H1 (cell line): ENCODE results near the gene LIN28B. TPM values are rescaled to one million over a fixed set of nuclear protein-coding genes. Genes with fewer than 3 reads are reported as not detected.

Experiments used
- CTCF ChIA-PET: fragments of 300-600 bp; sonication (Branson Sonifier 250); formaldehyde crosslinking; loops from one replicate; lab custom pipeline; 2021; ENCODE audit not compliant: partially characterized antibody; lab: Charles Lee
- POLR2A ChIA-PET: fragments of 300-600 bp; sonication (Branson Sonifier 250); formaldehyde crosslinking; loops from one replicate; lab custom pipeline; 2021; ENCODE audit warnings: inconsistent platforms; ENCODE audit not compliant: partially characterized antibody; lab: Charles Lee
- DNase-seq, 2 experiments: peaks; one replicate each; pipeline versions ENCODE4 v3.0.0 to v3.0.0-alpha.2; 2010 to 2022; ENCODE audit warnings: low spot score in 2 of 2, low read depth in 1 of 2, mixed read lengths in 1 of 2
- FAIRE-seq: peaks from 2 replicates; lab custom pipeline; 2011; peaks lifted over from hg19 to GRCh38; lab: Jason Lieb, UNC
- H2AFZ ChIP-seq: 2 replicates; pipeline ENCODE4 v1.8.1; 2012; ENCODE audit warnings: low read length, inconsistent platforms
- H2AK5ac ChIP-seq: 2 replicates; pipeline ENCODE4 v1.6.1; 2013; ENCODE audit warnings: low read depth, low read length
- H2BK120ac ChIP-seq: replicated peaks from 2 replicates; pipeline ENCODE3; 2013; ENCODE audit warnings: low read depth, low read length, inconsistent platforms
- H2BK12ac ChIP-seq: 2 replicates; pipeline ENCODE4 v1.6.1; 2013; ENCODE audit warnings: low read depth, low read length
- H2BK15ac ChIP-seq: 2 replicates; pipeline ENCODE4 v1.6.1; 2013; ENCODE audit warnings: low read length
- H2BK20ac ChIP-seq: 2 replicates; pipeline ENCODE4 v1.6.1; 2013; ENCODE audit warnings: low read length
- H2BK5ac ChIP-seq: 2 replicates; pipeline ENCODE4 v1.6.1; 2013; ENCODE audit warnings: low read depth, low read length
- H3K14ac ChIP-seq: 2 replicates; pipeline ENCODE4 v1.6.1; 2013; ENCODE audit warnings: inconsistent platforms; ENCODE audit not compliant: insufficient read length
- H3K18ac ChIP-seq: 2 replicates; pipeline ENCODE4 v1.6.1; 2013; ENCODE audit warnings: low read length; ENCODE audit errors: extremely low read depth
- H3K23ac ChIP-seq: 2 replicates; pipeline ENCODE4 v1.6.1; 2013; ENCODE audit warnings: inconsistent platforms; ENCODE audit not compliant: insufficient read length
- H3K23me2 ChIP-seq: 2 replicates; pipeline ENCODE4 v1.6.1; 2013; ENCODE audit warnings: low read depth, low read length
- H3K27ac ChIP-seq: 2 replicates; pipeline ENCODE4 v1.6.1; 2011; ENCODE audit warnings: low read depth, low read length, inconsistent platforms
- H3K27me3 ChIP-seq, 4 experiments: replicated peaks in 1 of 4; 1 replicate in 1 of 4; 2 replicates in 3 of 4; pipeline versions ENCODE4 v1.6.1 to v1.8.1; 2011 to 2013; ENCODE audit warnings: low read length in 3 of 4, mild to moderate bottlenecking in 3 of 4, inconsistent platforms in 2 of 4, mixed read lengths in 2 of 4, moderate library complexity in 1 of 4; ENCODE audit not compliant: control insufficient read depth in 3 of 4, insufficient read depth in 3 of 4; ENCODE audit errors: extremely low read depth in 1 of 4
- H3K36me3 ChIP-seq, 4 experiments: 2 replicates each; pipeline versions ENCODE4 v1.6.1 to v1.8.1; 2011 to 2013; ENCODE audit warnings: mild to moderate bottlenecking in 4 of 4, low read length in 3 of 4, moderate library complexity in 2 of 4, control low read depth in 1 of 4, inconsistent platforms in 1 of 4; ENCODE audit not compliant: insufficient read depth in 4 of 4, control insufficient read depth in 2 of 4
- H3K4ac ChIP-seq: replicated peaks from 2 replicates; pipeline ENCODE3; 2013; ENCODE audit warnings: low read length, low read depth, mixed read lengths, inconsistent platforms; ENCODE audit not compliant: insufficient read length
- H3K4me1 ChIP-seq, 4 experiments: replicated peaks in 1 of 4; 1 replicate in 1 of 4; 2 replicates in 3 of 4; pipeline versions ENCODE4 v1.6.1 to v1.8.1; 2011 to 2013; ENCODE audit warnings: low read length in 3 of 4, inconsistent platforms in 2 of 4, mixed read lengths in 1 of 4; ENCODE audit not compliant: insufficient read depth in 4 of 4, control insufficient read depth in 3 of 4
- H3K4me2 ChIP-seq, 2 experiments: 2 replicates each; pipeline versions ENCODE4 v1.6.1 to v1.8.1; 2011 to 2013; ENCODE audit warnings: low read depth in 2 of 2, low read length in 2 of 2, control low read depth in 1 of 2, inconsistent platforms in 1 of 2, mild to moderate bottlenecking in 1 of 2; ENCODE audit not compliant: insufficient read depth in 1 of 2
- H3K4me3 ChIP-seq, 4 experiments: fragments of 200-600, 300-600 bp in 1 of 4; sonication (generic), shearing (Covaris generic), sonication (Bioruptor Twin) in 1 of 4; 2 replicates each; pipeline versions ENCODE4 v1.5.1 to v1.8.1; 2011 to 2016; ENCODE audit warnings: low read length in 4 of 4, low read depth in 3 of 4, control low read depth in 2 of 4, inconsistent platforms in 2 of 4, mild to moderate bottlenecking in 2 of 4, mixed read lengths in 1 of 4, moderate library complexity in 1 of 4; ENCODE audit not compliant: insufficient read depth in 2 of 4; ENCODE audit errors: extremely low read depth in 1 of 4
- H3K56ac ChIP-seq: replicated peaks from 2 replicates; pipeline ENCODE3; 2013; ENCODE audit warnings: low read depth, mild to moderate bottlenecking, mixed read lengths, low read length, inconsistent platforms; ENCODE audit not compliant: insufficient read length
- H3K79me1 ChIP-seq: 2 replicates; pipeline ENCODE4 v1.6.1; 2013; ENCODE audit warnings: low read depth, low read length, control low read depth
- H3K79me2 ChIP-seq, 2 experiments: 2 replicates each; pipeline versions ENCODE4 v1.6.1 to v1.8.1; 2012 to 2013; ENCODE audit warnings: low read length in 2 of 2, mild to moderate bottlenecking in 2 of 2, inconsistent platforms in 1 of 2; ENCODE audit not compliant: insufficient read depth in 2 of 2, control insufficient read depth in 1 of 2
- H3K9ac ChIP-seq, 4 experiments: replicated peaks in 1 of 4; 1 replicate in 1 of 4; 2 replicates in 3 of 4; pipeline versions ENCODE4 v1.6.1 to v1.8.1; 2011 to 2013; ENCODE audit warnings: low read depth in 3 of 4, low read length in 3 of 4, control low read depth in 2 of 4, mild to moderate bottlenecking in 2 of 4, moderate library complexity in 2 of 4, inconsistent platforms in 1 of 4; ENCODE audit errors: extremely low read depth in 1 of 4
- H3K9me3 ChIP-seq, 2 experiments: 2 replicates each; pipeline versions ENCODE4 v1.6.1 to v1.8.1; 2012 to 2013; ENCODE audit warnings: mild to moderate bottlenecking in 2 of 2, moderate library complexity in 2 of 2, control low read depth in 1 of 2, inconsistent platforms in 1 of 2, low read depth in 1 of 2, low read length in 1 of 2, mixed read lengths in 1 of 2; ENCODE audit not compliant: insufficient read depth in 2 of 2
- H4K20me1 ChIP-seq, 2 experiments: replicated peaks in 1 of 2; 2 replicates each; pipeline versions ENCODE3 to v1.8.1; 2011 to 2013; ENCODE audit warnings: inconsistent platforms in 2 of 2, low read length in 2 of 2, mild to moderate bottlenecking in 1 of 2; ENCODE audit not compliant: insufficient read depth in 2 of 2, control insufficient read depth in 1 of 2
- H4K5ac ChIP-seq: 2 replicates; pipeline ENCODE4 v1.6.1; 2013; ENCODE audit warnings: low read length, low read depth, mixed read lengths, inconsistent platforms; ENCODE audit not compliant: insufficient read length
- H4K8ac ChIP-seq: 2 replicates; pipeline ENCODE4 v1.8.0; 2013; ENCODE audit warnings: mild to moderate bottlenecking, moderate library complexity, low read length, inconsistent platforms; ENCODE audit not compliant: insufficient read depth; ENCODE audit errors: extremely low read depth
- H4K91ac ChIP-seq: replicated peaks from 2 replicates; pipeline ENCODE3; 2013; ENCODE audit warnings: low read length, mixed read lengths, inconsistent platforms; ENCODE audit not compliant: insufficient read length
- BRCA1 ChIP-seq: IDR thresholded peaks from 2 replicates; pipeline ENCODE4 v1.6.1; 2012; ENCODE audit warnings: low read depth, low read length, improper control_type of control experiment
- CTCF ChIP-seq, 3 experiments: IDR thresholded peaks; 1 replicate in 2 of 3; 2 replicates in 1 of 3; pipeline versions ENCODE4 v1.5.1 to v1.6.1; 2011; ENCODE audit warnings: low read length in 3 of 3, mild to moderate bottlenecking in 3 of 3, inconsistent platforms in 2 of 3, low read depth in 1 of 3, moderate library complexity in 1 of 3; ENCODE audit not compliant: insufficient read depth in 1 of 3; ENCODE audit errors: control extremely low read depth in 1 of 3
- WGBS, 2 experiments: shearing (Covaris generic) in 1 of 2; methylation state at CpG; one replicate each; pipeline versions ENCODE4 v1.1.6 to v1.1.7; 2013 to 2015; ENCODE audit warnings: low lambda C conversion rate in 2 of 2, mixed read lengths in 2 of 2, inconsistent platforms in 1 of 2, low coverage in 1 of 2, missing lambda C conversion rate in 1 of 2; ENCODE audit not compliant: insufficient replicate concordance in 2 of 2, insufficient coverage in 1 of 2, insufficient read length in 1 of 2; ENCODE audit errors: extremely low coverage in 1 of 2, missing lambda C conversion rate in 1 of 2; 5-methylcytosine and 5-hydroxymethylcytosine counted together
- polyA plus RNA-seq, 7 experiments: library from polyadenylated mRNA; depleted of rRNA in 3 of 7; stranded (reverse) in 5 of 7; unstranded in 2 of 7; fragments of >200 nt in 5 of 7; fragments of 200-250 nt in 2 of 7; gene quantifications; 1 replicate in 5 of 7; 2 replicates in 1 of 7; 4 replicates in 1 of 7; pipeline versions ENCODE4 v1.2.1 to v1.2.3, GENCODE V29; 2011 to 2013; ENCODE audit warnings: missing spikeins in 2 of 7, mixed read lengths in 2 of 7
- total RNA-seq: library from RNA; stranded (reverse); fragmentation: NEBNext Ultra II Directional; extraction: Animal tissue kit (Norgen Biotek cat#: 25700); gene quantifications from 2 replicates; pipeline ENCODE4 v1.2.1, GENCODE V29; 2021

LIN28B gene
- total and polyA plus RNA-seq, 2 of the 8 experiments (the other 6 are each of a cell fraction or from before 2014, with no cell fraction given): 27.4 to 94.7 TPM

DNA sequence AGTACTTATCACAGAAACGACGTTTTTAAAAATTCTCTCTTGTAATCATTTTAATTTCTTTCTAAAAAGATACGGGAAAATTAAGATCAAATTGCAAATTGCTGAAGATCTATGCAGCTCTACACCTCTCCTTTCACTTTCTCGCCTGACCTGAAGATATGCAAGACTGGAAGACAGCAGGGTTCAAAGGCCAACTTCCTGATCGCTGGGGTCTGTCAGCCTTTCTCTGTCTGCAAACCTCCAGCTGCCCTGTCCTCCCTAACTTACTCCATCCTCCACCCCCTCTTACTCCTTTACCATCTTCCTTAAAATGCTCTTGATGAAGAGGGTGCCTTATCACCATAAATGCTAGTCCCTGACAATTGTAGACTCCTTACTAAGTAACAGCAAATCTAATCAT lies 159.2 kb downstream of the LIN28B start:
- Histone ChIP-seq H3K27me3 (no peaks in the 10 kb centered on the region), H3K36me3 (no peaks in the 10 kb centered on the region), H2AFZ (no peak overlapping the region), H3K4ac (no peak overlapping the region), H3K9ac (no peak overlapping the region), H2BK15ac (no peak overlapping the region), H3K79me2 (no peaks in the 10 kb centered on the region), H3K27ac (no peak overlapping the region), H3K79me1 (no peaks in the 10 kb centered on the region), H3K23ac (no peak overlapping the region), H4K8ac (no peak overlapping the region), H3K4me3 (no peak overlapping the region), H3K23me2 (no peaks in the 10 kb centered on the region), H3K18ac (no peak overlapping the region), H3K4me1 (no peaks in the 10 kb centered on the region), H3K14ac (no peak overlapping the region), H2BK5ac (no peak overlapping the region), H4K20me1 (no peaks in the 10 kb centered on the region), H2BK12ac (no peak overlapping the region), H2BK20ac (no peak overlapping the region), H3K9me3 (no peaks in the 10 kb centered on the region), H4K5ac (no peak overlapping the region), H2BK120ac (no peak overlapping the region), H3K56ac (no peak overlapping the region), H2AK5ac (no peak overlapping the region), H3K4me2 (no peak overlapping the region), H4K91ac (no peak overlapping the region)
- 74% methylated on average over 5 of the region's 5 CpGs; no CpG with 5 or more reads in 1 of the 2 experiments for WGBS, 2 experiments
- DNase-seq: no peak
- ChIA-PET POLR2A (no interaction called here), CTCF (interaction anchor here (0.9 to 1.1 kb wide), 3 partner anchors 20 to 247 kb away, joined by 3 to 5 read pairs (median 4); a partner anchor contains a TSS)
- no peak for TF ChIP-seq CTCF (IDR thresholded peaks at IDR 0.05; ENCODE audit: control extremely low read depth in 1 of 3, insufficient read depth in 1 of 3, low read depth in 1 of 3, low read length in 3 of 3)
- TF ChIP-seq BRCA1: no peak
- peak; percentile 24 for FAIRE-seq
